IPS-NIHi11 (cell line): Measurements from ENCODE around the gene SSTR1.

Source experiments
- DNase-seq: peaks from one replicate; pipeline ENCODE4 v3.0.0; 2012; ENCODE audit warnings: mixed read lengths, low spot score

The SSTR1 gene

GRCh38 chr14:38202444-38203191 is 5.1 kb upstream of the SSTR1 start:
- DNase-seq, result no peak

GRCh38 chr14:38203929-38204718 is 3.6 kb upstream of the SSTR1 start:
- no peak for DNase-seq

DNA sequence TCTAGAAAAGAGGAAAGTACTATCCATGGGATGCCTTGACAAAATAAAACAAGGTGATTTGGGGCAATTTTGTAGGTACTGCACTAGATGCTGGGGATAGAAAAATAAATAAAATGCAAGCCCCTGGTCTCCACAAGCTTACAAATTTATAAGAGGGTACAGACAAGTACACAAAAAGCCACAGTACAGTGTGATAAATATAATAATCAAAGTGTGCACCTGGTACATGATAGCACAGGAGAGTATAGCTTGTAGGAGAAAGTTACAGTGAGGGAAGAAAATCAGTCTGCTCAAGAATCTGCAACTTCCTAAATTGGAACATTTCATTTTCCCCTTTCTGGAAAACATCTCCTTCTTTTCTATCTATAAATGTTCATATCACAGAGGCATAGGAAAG is 3.0 kb upstream of the SSTR1 start:
- DNase-seq, result no peak

DNA sequence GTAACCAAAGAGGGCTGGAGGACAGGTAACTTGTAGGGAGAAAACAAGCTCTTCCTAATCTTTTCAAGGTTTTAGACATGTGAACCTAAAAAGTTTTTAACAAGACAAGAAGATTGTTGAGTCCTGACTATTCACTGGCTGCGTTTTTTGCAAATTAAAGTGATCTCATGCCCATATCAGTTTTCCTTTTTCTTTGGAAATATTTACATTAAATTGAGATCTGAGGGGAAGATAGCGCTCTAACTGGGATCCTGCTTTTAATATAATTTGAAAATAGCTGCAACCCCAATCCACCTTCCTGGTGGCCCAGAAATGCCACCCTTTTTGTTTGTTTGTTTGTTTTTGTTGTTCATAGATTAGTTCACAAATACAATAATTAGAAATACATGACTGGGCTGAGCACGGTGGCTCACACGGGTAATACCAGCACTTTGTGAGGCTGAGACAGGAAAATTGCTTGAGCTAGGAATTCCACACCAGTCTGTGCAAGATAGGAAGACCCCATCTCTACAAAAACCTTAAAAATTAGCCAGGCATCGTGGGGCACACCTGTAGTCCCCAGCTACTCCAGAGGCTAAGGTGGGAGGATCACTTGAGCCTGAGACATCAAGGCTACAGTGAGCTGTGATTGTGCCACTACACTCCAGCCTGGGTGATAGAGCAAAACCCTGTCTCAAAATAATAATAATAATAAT is 2.4 kb upstream of the SSTR1 start:
- DNase-seq, result no peak

GRCh38 chr14:38205949-38206665 is 1.6 kb upstream of the SSTR1 start:
- no peak for DNase-seq

- no peak for DNase-seq
Measured at GRCh38 chr14:38206689-38207376, 871 bp upstream of the SSTR1 start.

DNA sequence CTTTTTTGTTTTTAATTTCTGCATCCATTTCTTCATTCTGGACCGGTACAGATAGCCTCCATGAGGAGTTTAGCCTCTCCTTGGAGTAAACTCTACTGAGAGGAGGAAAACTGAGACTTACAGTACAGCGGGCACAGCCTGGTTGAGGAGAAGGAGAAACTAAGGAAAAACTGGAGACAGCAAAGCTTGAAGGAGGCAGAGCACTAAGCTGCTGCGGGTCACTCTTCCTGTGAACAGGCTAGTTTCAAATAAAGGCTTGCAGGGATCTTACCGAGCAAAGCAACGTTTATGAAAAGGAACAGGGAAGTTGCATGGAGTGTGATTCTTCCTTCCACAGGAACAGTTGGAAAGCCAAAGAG is 348 bp upstream of the SSTR1 start:
- DNase-seq, result no peak

DNA sequence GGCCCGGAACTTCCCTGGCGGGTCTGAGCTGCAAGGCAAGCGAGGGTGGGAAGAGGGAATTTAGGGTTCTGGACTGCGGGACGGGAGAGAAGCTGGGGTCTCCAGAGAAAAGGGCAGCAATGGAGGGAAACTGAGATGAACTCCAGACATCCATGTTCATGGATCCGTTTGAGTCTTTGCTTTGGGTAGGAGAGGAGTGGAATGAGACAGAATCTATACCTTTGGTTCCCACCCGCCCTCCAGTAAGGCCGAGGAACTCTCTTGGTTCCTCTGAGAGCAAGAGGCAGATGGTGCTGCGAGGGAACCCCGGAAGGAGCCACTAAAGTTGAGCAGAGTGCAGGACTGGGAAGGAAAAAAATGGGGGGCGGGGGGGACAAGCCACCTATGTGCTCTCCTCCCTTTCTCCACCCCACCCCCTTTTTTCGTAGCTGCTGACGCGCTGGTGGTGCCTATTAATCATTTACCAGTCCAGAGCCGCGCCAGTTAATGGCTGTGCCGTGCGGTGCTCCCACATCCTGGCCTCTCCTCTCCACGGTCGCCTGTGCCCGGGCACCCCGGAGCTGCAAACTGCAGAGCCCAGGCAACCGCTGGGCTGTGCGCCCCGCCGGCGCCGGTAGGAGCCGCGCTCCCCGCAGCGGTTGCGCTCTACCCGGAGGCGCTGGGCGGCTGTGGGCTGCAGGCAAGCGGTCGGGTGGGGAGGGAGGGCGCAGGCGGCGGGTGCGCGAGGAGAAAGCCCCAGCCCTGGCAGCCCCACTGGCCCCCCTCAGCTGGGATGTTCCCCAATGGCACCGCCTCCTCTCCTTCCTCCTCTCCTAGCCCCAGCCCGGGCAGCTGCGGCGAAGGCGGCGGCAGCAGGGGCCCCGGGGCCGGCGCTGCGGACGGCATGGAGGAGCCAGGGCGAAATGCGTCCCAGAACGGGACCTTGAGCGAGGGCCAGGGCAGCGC is 1.2 kb downstream of the SSTR1 start:
- peak; percentile 62 for DNase-seq

- peak; percentile 18 for DNase-seq
Measured at GRCh38 chr14:38209572-38210557, 2.2 kb downstream of the SSTR1 start.

DNA sequence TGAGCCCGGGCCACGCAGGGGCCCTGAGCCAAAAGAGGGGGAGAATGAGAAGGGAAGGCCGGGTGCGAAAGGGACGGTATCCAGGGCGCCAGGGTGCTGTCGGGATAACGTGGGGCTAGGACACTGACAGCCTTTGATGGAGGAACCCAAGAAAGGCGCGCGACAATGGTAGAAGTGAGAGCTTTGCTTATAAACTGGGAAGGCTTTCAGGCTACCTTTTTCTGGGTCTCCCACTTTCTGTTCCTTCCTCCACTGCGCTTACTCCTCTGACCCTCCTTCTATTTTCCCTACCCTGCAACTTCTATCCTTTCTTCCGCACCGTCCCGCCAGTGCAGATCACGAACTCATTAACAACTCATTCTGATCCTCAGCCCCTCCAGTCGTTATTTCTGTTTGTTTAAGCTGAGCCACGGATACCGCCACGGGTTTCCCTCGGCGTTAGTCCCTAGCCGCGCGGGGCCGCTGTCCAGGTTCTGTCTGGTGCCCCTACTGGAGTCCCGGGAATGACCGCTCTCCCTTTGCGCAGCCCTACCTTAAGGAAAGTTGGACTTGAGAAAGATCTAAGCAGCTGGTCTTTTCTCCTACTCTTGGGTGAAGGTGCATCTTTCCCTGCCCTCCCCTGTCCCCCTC is 3.0 kb downstream of the SSTR1 start:
- DNase-seq, result peak; percentile 56

GRCh38 chr14:38211255-38211735 is 3.6 kb downstream of the SSTR1 start:
- DNase-seq, result no peak

DNA sequence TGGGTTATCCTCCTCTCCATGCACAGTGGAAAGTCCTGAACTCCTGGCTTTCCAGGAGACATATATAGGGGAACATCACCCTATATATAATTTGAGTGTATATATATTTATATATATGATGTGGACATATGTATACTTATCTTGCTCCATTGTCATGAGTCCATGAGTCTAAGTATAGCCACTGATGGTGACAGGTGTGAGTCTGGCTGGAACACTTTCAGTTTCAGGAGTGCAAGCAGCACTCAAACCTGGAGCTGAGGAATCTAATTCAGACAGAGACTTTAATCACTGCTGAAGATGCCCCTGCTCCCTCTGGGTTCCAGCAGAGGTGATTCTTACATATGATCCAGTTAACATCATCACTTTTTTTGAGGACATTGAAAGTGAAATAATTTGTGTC is 4.4 kb downstream of the SSTR1 start:
- no peak for DNase-seq

DNA sequence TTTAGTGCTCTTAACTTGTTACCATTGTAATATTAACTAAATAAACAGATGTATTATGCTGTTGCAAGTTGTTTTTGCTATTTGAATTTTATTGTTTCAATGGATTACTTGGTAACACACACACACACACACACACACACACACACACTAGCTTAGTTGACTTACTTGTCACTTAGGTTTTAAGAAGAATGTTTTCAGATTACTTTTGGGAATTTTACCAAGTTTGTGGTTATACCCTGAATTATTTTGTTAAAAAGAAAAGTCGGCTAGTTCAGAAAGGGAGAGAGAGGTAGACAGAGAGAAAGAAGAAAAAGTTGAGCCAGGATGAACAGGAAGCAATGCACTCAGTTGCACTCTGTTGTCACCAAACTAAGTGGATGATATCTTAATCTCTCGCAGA is 5.3 kb downstream of the SSTR1 start:
- DNase-seq, result no peak

- no peak for DNase-seq
Measured at GRCh38 chr14:38217553-38217952, 9.8 kb downstream of the SSTR1 start.

DNA sequence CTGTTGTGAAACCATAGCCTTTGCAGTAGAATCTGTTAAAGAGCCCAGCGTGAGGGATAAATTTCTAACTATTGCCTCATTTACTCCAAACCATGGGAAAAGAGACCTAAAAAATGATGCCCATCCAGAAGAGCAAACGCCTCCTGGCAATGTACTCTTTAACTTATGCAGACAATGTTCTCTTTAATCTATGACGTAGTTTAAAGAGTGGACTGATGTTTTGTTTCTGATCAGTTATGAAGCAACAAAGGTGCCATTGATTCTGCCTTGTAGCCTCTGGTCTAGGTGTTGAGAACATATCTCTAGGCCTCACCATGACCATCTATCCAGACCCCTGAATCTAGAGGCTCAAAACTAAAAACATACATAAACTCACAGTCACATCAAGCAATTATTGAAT is 13.4 kb downstream of the SSTR1 start:
- no peak for DNase-seq

- no peak for DNase-seq
Measured at GRCh38 chr14:38224338-38224737, 16.6 kb downstream of the SSTR1 start.

DNA sequence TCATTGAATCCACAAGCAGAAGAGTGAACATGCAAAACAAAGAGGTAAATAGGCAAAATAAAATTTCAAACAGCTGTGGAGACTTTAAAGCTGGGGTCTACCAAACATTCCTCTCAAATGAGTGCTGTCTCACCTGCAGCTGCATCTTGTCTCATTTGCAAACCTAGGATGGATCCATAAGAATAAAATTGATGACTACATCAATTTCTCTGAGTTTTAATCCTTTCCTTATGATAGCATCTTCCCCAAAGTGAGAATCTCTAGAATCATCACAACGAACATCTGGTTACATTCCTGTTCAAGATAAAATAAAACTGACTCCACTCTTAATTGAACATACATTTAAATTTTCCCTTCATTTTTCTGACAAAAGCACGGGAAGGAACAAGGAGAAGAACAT is 18.2 kb downstream of the SSTR1 start:
- DNase-seq, result no peak

GRCh38 chr14:38226366-38226765 is 18.7 kb downstream of the SSTR1 start:
- DNase-seq, result no peak

GRCh38 chr14:38233218-38233617 is 25.5 kb downstream of the SSTR1 start:
- DNase-seq, result no peak
